Renal cortex interstitium (tissue), 11 donors: Measurements from ENCODE around the gene SEC31A. TPM values are rescaled to one million over a fixed set of nuclear protein-coding genes. Genes with fewer than 3 reads are reported as not detected.
"Not testable (repeated sequence)": the region's sequence is repeated elsewhere in the genome, so short reads cannot be mapped to it uniquely, and the experiment has no call there.

Source experiments
- DNase-seq, 11 donors: peaks; one replicate each; pipeline ENCODE4 v3.0.0-alpha.2; 2013; ENCODE audit warnings: low read depth in 9 of 11, low spot score in 4 of 11; ENCODE audit errors: extremely low read depth in 1 of 11
- polyA plus RNA-seq, 3 donors: library from polyadenylated mRNA; unstranded; fragments of 120-200 nt; gene quantifications; one replicate each; pipeline ENCODE4 v1.2.1, GENCODE V29; 2013; ENCODE audit not compliant: insufficient read length in 3 of 3

Gene SEC31A
- polyA plus RNA-seq, 3 donors = 221 to 267 (median 235) TPM

DNA sequence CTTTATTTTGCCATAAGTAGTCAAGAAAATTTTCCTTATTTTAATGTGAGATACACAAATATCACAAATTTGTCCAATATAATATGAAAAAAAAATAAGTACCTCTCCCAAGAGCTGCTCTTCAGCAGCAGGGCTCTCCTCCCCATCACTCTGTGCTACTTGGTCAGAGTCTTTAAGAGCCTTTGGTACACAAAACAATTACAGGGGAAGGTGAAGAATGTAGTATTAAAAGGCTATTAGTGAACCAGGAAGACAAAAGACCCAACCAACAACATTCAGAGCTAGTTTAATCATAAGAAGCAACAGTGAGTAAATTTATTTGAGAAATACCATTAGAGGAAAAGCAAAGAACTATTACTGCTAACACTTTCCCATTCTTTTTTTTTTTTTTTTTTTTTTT lies 29.4 kb downstream of the SEC31A start:
- no peak for DNase-seq

DNA sequence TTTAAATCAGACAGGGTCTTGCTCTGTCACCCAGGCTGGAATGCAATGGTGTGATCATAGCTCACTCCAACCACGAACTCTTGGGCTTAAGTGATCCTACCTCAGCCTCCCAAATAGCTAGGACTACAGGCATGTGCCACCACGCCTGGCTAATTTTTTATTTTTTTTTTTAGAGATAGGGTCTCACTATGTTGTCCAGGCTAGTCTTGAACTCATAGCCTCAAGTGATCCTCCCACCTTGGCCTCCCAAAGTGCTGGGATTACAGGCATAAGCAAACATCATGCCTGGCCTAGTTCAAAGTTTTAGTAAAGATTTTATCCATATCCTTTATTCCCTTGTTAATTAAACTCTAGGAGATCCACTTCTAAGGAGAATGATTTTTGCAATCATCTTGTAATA lies 30.5 kb downstream of the SEC31A start:
- not testable (repeated sequence) for DNase-seq

DNA sequence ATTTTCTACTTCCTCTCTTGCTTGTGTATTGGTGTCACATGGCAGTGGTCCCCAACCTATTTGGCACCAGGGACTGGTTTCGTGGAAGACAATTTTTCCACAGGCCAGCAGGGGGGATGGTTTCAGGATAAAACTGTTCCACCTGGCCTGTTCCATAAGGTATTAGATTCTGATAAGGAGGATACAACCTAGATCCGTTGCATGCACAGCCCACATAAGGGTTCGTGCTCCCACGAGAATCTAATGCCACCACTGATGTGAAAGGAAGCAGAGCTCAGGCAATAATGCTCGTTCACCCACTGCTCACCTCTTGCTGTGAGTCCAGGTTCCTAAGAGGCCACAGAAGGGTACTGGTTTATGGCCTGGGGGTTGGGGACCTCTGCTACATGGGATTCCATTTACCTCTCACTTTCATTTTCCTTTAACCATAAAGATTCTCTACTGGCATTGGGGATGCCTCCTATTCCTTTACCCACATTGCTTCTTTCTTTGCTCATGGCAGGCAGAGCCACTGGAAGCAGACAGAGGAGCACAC lies 38.1 kb downstream of the SEC31A start:
- no peak for DNase-seq

DNA sequence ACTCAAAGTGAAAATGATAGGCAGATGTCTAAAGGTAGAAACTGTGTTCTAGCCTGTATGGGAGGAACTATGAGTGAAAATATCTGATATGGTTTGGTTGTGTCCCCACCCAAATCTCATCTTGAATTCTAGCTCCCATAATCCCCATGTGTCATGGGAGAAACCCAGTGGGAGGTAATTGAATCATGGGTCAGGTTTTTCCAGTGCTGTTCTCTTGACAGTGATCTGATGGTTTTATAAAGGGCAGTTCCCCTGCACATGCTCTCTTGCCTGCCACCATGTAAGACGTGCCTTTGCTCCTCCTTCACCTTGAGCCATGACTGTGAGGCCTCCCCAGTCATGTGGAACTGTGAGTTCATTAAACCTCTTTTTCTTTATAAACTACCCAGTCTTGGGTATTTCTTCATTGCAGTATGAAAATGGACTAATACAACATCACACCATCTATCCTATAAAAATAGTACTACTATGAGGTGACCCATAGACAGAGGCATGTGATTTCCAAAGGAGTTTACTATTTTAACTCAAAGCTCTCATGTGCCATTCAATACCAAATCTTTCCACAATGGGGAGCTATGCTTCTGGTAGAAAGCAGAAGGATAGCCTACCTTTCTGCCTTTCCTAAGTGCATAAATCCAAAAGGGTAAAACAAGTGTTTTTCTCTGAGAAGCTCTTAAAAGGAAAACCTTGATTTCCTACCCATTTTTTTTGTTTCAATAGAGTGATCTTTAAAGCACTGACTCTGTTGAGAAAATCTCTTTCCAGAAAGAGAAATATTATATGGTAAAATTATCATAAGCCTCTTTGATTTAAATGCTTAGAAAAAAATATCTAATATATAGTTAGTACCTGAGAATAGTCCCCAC lies 38.8 kb downstream of the SEC31A start:
- DNase-seq = peak in 1 of 11 donors; percentile 1

DNA sequence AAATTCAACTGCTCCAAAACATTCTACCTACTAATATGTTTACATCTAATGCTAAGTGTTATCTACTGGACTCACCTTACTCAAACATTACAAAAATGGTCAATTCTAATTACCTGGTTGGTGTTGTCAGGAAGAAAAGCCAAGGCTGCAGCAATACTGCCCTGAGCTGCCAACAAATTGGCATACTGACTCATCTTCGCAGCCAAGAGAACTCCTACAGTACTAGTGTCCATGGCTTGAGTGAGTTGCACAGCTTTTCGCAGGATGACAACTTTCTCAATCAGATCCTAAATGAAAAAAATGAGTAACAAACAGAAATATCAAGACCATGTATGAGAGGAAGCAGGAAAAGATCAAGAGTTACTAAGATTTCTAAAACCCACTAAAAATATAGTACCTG lies 39.6 kb downstream of the SEC31A start:
- DNase-seq = no peak

DNA sequence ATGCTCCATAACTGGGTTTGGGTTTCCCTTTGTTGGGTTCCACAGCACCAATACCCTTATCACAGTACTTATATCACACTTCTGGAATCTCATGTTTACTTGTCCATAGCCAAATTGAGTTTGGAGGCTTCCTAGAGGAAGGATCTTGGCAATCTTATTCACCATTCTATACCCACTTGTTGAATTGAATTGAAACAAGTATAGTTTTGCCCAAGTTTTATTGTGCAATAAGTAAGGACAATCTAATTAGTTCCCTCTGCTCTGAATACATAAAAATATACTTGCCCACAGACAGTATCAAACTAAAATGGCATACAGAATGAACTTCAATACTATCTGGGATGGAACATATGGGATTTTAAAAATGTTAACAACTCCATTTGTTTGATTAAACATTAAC lies 40.3 kb downstream of the SEC31A start:
- no peak for DNase-seq

DNA sequence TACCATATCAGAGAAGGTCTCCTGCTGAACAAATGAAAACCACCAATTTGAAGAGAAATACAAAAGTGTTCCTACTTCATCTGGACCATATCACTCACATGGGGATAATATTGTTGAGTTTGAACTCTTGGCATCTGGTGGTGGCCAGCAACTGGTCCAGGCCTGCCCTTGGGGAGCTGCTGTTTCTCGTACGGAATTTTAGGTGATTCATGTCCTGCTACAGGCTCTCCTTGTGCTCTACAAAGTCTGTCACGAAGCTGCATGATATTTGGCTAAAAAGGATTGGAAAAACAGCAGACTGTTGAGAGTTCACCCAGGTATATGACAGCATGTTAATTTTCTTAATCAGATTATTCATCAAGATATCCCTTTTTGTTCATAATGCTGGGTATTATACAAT lies 42.2 kb downstream of the SEC31A start:
- DNase-seq = no peak

- no peak for DNase-seq
These were observed 48.4 kb downstream of the SEC31A start for GRCh38 chr4:82842593-82842992.

- no peak for DNase-seq
These were observed 51.3 kb downstream of the SEC31A start for GRCh38 chr4:82839624-82840023.

- no peak for DNase-seq
These were observed 57.1 kb downstream of the SEC31A start for GRCh38 chr4:82833696-82834313.

GRCh38 chr4:82833060-82833459 lies 57.9 kb downstream of the SEC31A start:
- not testable (repeated sequence) for DNase-seq

GRCh38 chr4:82825425-82825824 lies 65.5 kb downstream of the SEC31A start:
- no peak for DNase-seq

DNA sequence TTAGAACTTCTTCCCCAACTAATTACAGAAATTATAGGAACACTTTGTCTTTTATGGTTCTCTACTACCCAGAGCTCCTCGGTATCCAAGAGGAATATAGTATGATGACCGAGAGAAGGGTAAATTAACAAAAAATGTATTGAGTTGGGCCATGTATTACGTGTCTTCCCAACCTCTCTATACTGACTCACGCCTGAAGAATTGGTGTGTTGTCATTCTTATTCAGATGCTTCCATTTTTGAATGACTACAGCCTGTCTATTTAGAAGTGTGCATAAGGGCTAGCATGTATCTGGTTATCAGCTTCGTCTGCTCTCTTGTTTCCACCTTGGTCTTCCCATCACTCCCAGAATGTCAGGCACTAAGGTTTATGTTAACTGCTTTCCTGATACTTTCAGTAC lies 67.9 kb downstream of the SEC31A start:
- no peak for DNase-seq

GRCh38 chr4:82820689-82821088 lies 70.3 kb downstream of the SEC31A start:
- no peak for DNase-seq

- no peak for DNase-seq
These were observed 72.0 kb downstream of the SEC31A start for GRCh38 chr4:82818664-82819662.

GRCh38 chr4:82816874-82817273 lies 74.1 kb downstream of the SEC31A start:
- not testable (repeated sequence) for DNase-seq

GRCh38 chr4:82814034-82814433 lies 76.9 kb downstream of the SEC31A start:
- DNase-seq = no peak

- DNase-seq = peak in 3 of 11 donors; percentile 15 to 26 (median 19)
These were observed 79.1 kb downstream of the SEC31A start for GRCh38 chr4:82811838-82812341.

GRCh38 chr4:82811392-82811791 lies 79.6 kb downstream of the SEC31A start:
- DNase-seq = no peak
